ENCODE measurements around the gene CHL1. TPM values are rescaled to one million over a fixed set of nuclear protein-coding genes. Genes with fewer than 3 reads are reported as not detected.

Gene CHL1
- total RNA-seq, 1 experiment from 2014 or later = not detected

GRCh38 chr3:279325-279724 lies 82.8 kb downstream of the CHL1 start:
- Histone ChIP-seq H3K9me3 (replicated peaks) (0 out of 2 replicates have a peak, but pooled peaks cover 2% of the 10 kb centered on the region), H3K27ac (no peak overlapping the region), H3K4me1 (replicated peaks) (no peaks in the 10 kb centered on the region), H3K4me3 (no peak overlapping the region), H3K27me3 (replicated peaks) (no peaks in the 10 kb centered on the region), H3K36me3 (no peaks in the 10 kb centered on the region)
- no peak for DNase-seq (ENCODE audit: low read depth in 1 of 2, low spot score in 2 of 2)

GRCh38 chr3:280681-281080 lies 84.1 kb downstream of the CHL1 start:
- no peaks in the 10 kb centered on the region for H3K36me3 ChIP-seq
- H3K9me3 ChIP-seq (replicated peaks) = no peaks in the 10 kb centered on the region
- no peaks in the 10 kb centered on the region for H3K4me1 ChIP-seq (replicated peaks)
- no peaks in the 10 kb centered on the region for H3K27me3 ChIP-seq (replicated peaks)
- no peak overlapping the region for H3K4me3 ChIP-seq
- no peak overlapping the region for H3K27ac ChIP-seq
- DNase-seq (ENCODE audit: low read depth in 1 of 2, low spot score in 2 of 2) = no peak

- Histone ChIP-seq H3K4me1 (replicated peaks) (no peaks in the 10 kb centered on the region), H3K4me3 (no peak overlapping the region), H3K36me3 (no peaks in the 10 kb centered on the region), H3K27me3 (replicated peaks) (no peaks in the 10 kb centered on the region), H3K9me3 (replicated peaks) (no peaks in the 10 kb centered on the region), H3K27ac (no peak overlapping the region)
- no peak for DNase-seq (ENCODE audit: low read depth in 1 of 2, low spot score in 2 of 2)
Observed at GRCh38 chr3:284322-284721, 87.8 kb downstream of the CHL1 start.

- H3K36me3 ChIP-seq = no peaks in the 10 kb centered on the region
- no peak overlapping the region for H3K27ac ChIP-seq
- no peak overlapping the region for H3K4me3 ChIP-seq
- no peak for DNase-seq (ENCODE audit: low read depth in 1 of 2, low spot score in 2 of 2)
- H3K4me1 ChIP-seq (replicated peaks) = no peaks in the 10 kb centered on the region
- no peaks in the 10 kb centered on the region for H3K27me3 ChIP-seq (replicated peaks)
- no peaks in the 10 kb centered on the region; the same call in 1 of the 2 replicates for H3K9me3 ChIP-seq (replicated peaks)
Observed at GRCh38 chr3:288417-288816, 91.9 kb downstream of the CHL1 start.

- Histone ChIP-seq H3K27ac (no peak overlapping the region), H3K36me3 (no peaks in the 10 kb centered on the region), H3K9me3 (replicated peaks) (no peaks in the 10 kb centered on the region; the same call in 1 of the 2 replicates), H3K4me3 (no peak overlapping the region), H3K4me1 (replicated peaks) (no peaks in the 10 kb centered on the region), H3K27me3 (replicated peaks) (no peaks in the 10 kb centered on the region)
- no peak for DNase-seq (ENCODE audit: low read depth in 1 of 2, low spot score in 2 of 2)
Observed at GRCh38 chr3:291028-291427, 94.5 kb downstream of the CHL1 start.

- Histone ChIP-seq H3K4me1 (replicated peaks) (no peaks in the 10 kb centered on the region), H3K4me3 (no peak overlapping the region), H3K27ac (no peak overlapping the region), H3K27me3 (replicated peaks) (no peaks in the 10 kb centered on the region), H3K36me3 (no peaks in the 10 kb centered on the region), H3K9me3 (replicated peaks) (no peaks in the 10 kb centered on the region; the same call in 1 of the 2 replicates)
- DNase-seq (ENCODE audit: low read depth in 1 of 2, low spot score in 2 of 2) = no peak
Observed at GRCh38 chr3:291646-292436, 95.3 kb downstream of the CHL1 start.

GRCh38 chr3:294096-294495 lies 97.5 kb downstream of the CHL1 start:
- no peak overlapping the region for H3K27ac ChIP-seq
- DNase-seq (ENCODE audit: low read depth in 1 of 2, low spot score in 2 of 2) = no peak
- H3K27me3 ChIP-seq (replicated peaks) = no peaks in the 10 kb centered on the region
- H3K36me3 ChIP-seq = no peaks in the 10 kb centered on the region
- no peaks in the 10 kb centered on the region for H3K4me1 ChIP-seq (replicated peaks)
- no peaks in the 10 kb centered on the region; the same call in 1 of the 2 replicates for H3K9me3 ChIP-seq (replicated peaks)
- H3K4me3 ChIP-seq = no peak overlapping the region

- no peak overlapping the region for H3K27ac ChIP-seq
- H3K4me1 ChIP-seq (replicated peaks) = no peaks in the 10 kb centered on the region
- no peaks in the 10 kb centered on the region; the same call in 1 of the 2 replicates for H3K9me3 ChIP-seq (replicated peaks)
- H3K36me3 ChIP-seq = no peaks in the 10 kb centered on the region
- DNase-seq (ENCODE audit: low read depth in 1 of 2, low spot score in 2 of 2) = no peak
- no peaks in the 10 kb centered on the region for H3K27me3 ChIP-seq (replicated peaks)
- no peak overlapping the region for H3K4me3 ChIP-seq
Observed at GRCh38 chr3:294581-294980, 98.0 kb downstream of the CHL1 start.

GRCh38 chr3:295166-295565 lies 98.6 kb downstream of the CHL1 start:
- Histone ChIP-seq H3K36me3 (no peaks in the 10 kb centered on the region), H3K27ac (no peak overlapping the region), H3K4me1 (replicated peaks) (no peaks in the 10 kb centered on the region), H3K27me3 (replicated peaks) (no peaks in the 10 kb centered on the region), H3K4me3 (no peak overlapping the region), H3K9me3 (replicated peaks) (no peaks in the 10 kb centered on the region; the same call in 1 of the 2 replicates)
- DNase-seq (ENCODE audit: low read depth in 1 of 2, low spot score in 2 of 2) = no peak

- no peaks in the 10 kb centered on the region for H3K27me3 ChIP-seq (replicated peaks)
- H3K4me3 ChIP-seq = no peak overlapping the region
- DNase-seq (ENCODE audit: low read depth in 1 of 2, low spot score in 2 of 2) = no peak
- H3K4me1 ChIP-seq (replicated peaks) = no peaks in the 10 kb centered on the region
- no peaks in the 10 kb centered on the region; the same call in 1 of the 2 replicates for H3K9me3 ChIP-seq (replicated peaks)
- no peaks in the 10 kb centered on the region for H3K36me3 ChIP-seq
- no peak overlapping the region for H3K27ac ChIP-seq
Observed at GRCh38 chr3:297585-297984, 101.0 kb downstream of the CHL1 start.

- H3K4me1 ChIP-seq (replicated peaks) = no peaks in the 10 kb centered on the region
- DNase-seq (ENCODE audit: low read depth in 1 of 2, low spot score in 2 of 2) = no peak
- no peak overlapping the region for H3K27ac ChIP-seq
- no peaks in the 10 kb centered on the region for H3K9me3 ChIP-seq (replicated peaks)
- no peak overlapping the region for H3K4me3 ChIP-seq
- no peaks in the 10 kb centered on the region for H3K36me3 ChIP-seq
- no peaks in the 10 kb centered on the region for H3K27me3 ChIP-seq (replicated peaks)
Observed at GRCh38 chr3:299590-300301, 103.2 kb downstream of the CHL1 start.

GRCh38 chr3:307182-307581 lies 110.6 kb downstream of the CHL1 start:
- Histone ChIP-seq H3K27ac (no peak overlapping the region), H3K36me3 (no peaks in the 10 kb centered on the region), H3K27me3 (replicated peaks) (no peaks in the 10 kb centered on the region), H3K9me3 (replicated peaks) (no peaks in the 10 kb centered on the region), H3K4me1 (replicated peaks) (no peaks in the 10 kb centered on the region), H3K4me3 (no peak overlapping the region)
- no peak for DNase-seq (ENCODE audit: low read depth in 1 of 2, low spot score in 2 of 2)

GRCh38 chr3:308597-309321 lies 112.2 kb downstream of the CHL1 start:
- no peaks in the 10 kb centered on the region for H3K4me1 ChIP-seq (replicated peaks)
- DNase-seq (ENCODE audit: low read depth in 1 of 2, low spot score in 2 of 2) = no peak
- H3K4me3 ChIP-seq = no peak overlapping the region
- H3K9me3 ChIP-seq (replicated peaks) = no peaks in the 10 kb centered on the region
- H3K27me3 ChIP-seq (replicated peaks) = no peaks in the 10 kb centered on the region
- H3K27ac ChIP-seq = no peak overlapping the region
- no peaks in the 10 kb centered on the region for H3K36me3 ChIP-seq
